Upper lobe of left lung (tissue), 6 donors: Measurements from ENCODE around the gene PACS2. TPM values are rescaled to one million over a fixed set of nuclear protein-coding genes. Genes with fewer than 3 reads are reported as not detected.

Experiments
- ATAC-seq, 2 donors: fragments of 200-7000 bp; cut with Tn5 transposase; one replicate each; pipeline ENCODE4 v1.9.1; 2022; ENCODE audit warnings: mild to moderate bottlenecking in 2 of 2, moderate library complexity in 2 of 2; ENCODE audit not compliant: low FRiP score in 2 of 2
- DNase-seq, 2 donors: peaks; one replicate each; pipeline ENCODE4 v3.0.0-alpha.2; 2019 to 2020
- H3K27ac ChIP-seq, 4 donors: fragments of 200-600 bp; sonication (generic); one replicate each; pipeline ENCODE4 v1.5.1; 2016 to 2019
- H3K27me3 ChIP-seq, 4 donors: fragments of 200-600 bp; sonication (generic); one replicate each; pipeline ENCODE4 v1.5.1; 2017 to 2019
- H3K36me3 ChIP-seq, 4 donors: fragments of 200-600 bp; sonication (generic); one replicate each; pipeline ENCODE4 v1.5.1; 2016 to 2019
- H3K4me1 ChIP-seq, 4 donors: fragments of 200-600 bp; sonication (generic); one replicate each; pipeline ENCODE4 v1.5.1; 2018 to 2019
- H3K4me3 ChIP-seq, 4 donors: fragments of 200-600 bp; sonication (generic); one replicate each; pipeline ENCODE4 v1.5.1; 2017 to 2019; ENCODE audit warnings: mild to moderate bottlenecking in 2 of 4, moderate library complexity in 1 of 4
- H3K9me3 ChIP-seq, 4 donors: fragments of 200-600 bp; sonication (generic); one replicate each; pipeline ENCODE4 v1.5.1; 2018 to 2019
- CTCF ChIP-seq, 6 experiments: fragments of 450-650 bp in 4 of 6; fragments of 200-600 bp in 2 of 6; sonication (generic) in 2 of 6; IDR thresholded peaks; one replicate each; pipeline ENCODE4 v1.5.1; 2016 to 2019; ENCODE audit warnings: antibody characterized with exemption in 6 of 6
- EP300 ChIP-seq, 4 donors: sonication (generic); formaldehyde crosslinking; IDR thresholded peaks; one replicate each; pipeline ENCODE4 v1.5.1; 2017; ENCODE audit warnings: antibody characterized with exemption in 4 of 4, control low read depth in 2 of 4
- POLR2A ChIP-seq, 4 donors: fragments of 450-650 bp; IDR thresholded peaks; one replicate each; pipeline ENCODE4 v1.5.1; 2016 to 2017; ENCODE audit warnings: antibody characterized with exemption in 4 of 4, mild to moderate bottlenecking in 2 of 4
- POLR2AphosphoS5 ChIP-seq, 2 donors: sonication (generic); formaldehyde crosslinking; IDR thresholded peaks; one replicate each; pipeline ENCODE4 v1.5.1; 2017; ENCODE audit warnings: antibody characterized with exemption in 2 of 2
- WGBS, 2 donors: methylation state at CpG; one replicate each; pipeline ENCODE4 v1.1.5; 2017 to 2018; 5-methylcytosine and 5-hydroxymethylcytosine counted together
- total RNA-seq, 6 donors: library from RNA; depleted of rRNA in 4 of 6; stranded (reverse); fragments of >200 nt in 4 of 6; gene quantifications; one replicate each; pipeline versions ENCODE4 v1.1.0 to v1.2.1, GENCODE V29; 2016 to 2021
- donor health status: DM: no; HTN: no; CAD: no; lungs with moderate emphysema.
- donor health status: DM: no; HTN: yes; CAD: no; lungs with severe emphysema.

The PACS2 gene
- total RNA-seq, 6 donors from 2014 or later, result 53.4 to 204 (median 86.5) TPM

DNA sequence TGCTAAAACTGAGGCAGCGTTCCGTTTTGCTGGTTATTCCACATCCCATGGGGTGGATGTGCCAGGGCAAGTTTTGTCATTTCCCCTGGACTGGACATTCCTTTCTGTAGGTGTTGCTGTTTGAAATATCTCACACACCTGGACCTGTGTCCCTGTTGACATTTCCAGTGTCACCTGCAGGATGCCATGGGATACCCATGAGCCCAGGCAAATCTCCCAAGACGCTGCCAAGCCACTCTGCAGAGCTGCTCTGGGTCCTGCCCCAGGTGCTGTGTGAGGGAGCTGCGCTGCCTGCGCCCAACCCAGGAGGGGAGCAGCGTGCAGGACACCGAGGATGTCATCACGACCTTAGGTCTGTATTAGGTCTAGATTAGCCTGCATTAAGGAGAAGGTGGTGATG, 5.2 kb upstream of the PACS2 start:
- H3K9me3 ChIP-seq, result no peaks in the 10 kb centered on the region
- H3K27ac ChIP-seq, result no peak overlapping the region
- DNase-seq, result no peak
- peaks cover 5 to 14% (median 8%) of the 10 kb centered on the region in 4 donors for H3K4me1 ChIP-seq
- no peaks in the 10 kb centered on the region for H3K27me3 ChIP-seq
- 92 to 95% methylated on average over 8 of the region's 8 CpGs for WGBS, 2 donors
- no peak overlapping the region for H3K4me3 ChIP-seq
- ATAC-seq, result no peak
- TF ChIP-seq POLR2A (IDR thresholded peaks at IDR 0.05) (no peak), CTCF (IDR thresholded peaks at IDR 0.05) (no peak), POLR2AphosphoS5 (IDR thresholded peaks at IDR 0.05) (no peak), EP300 (IDR thresholded peaks at IDR 0.05) (no peak)
- no peaks in the 10 kb centered on the region for H3K36me3 ChIP-seq

GRCh38 chr14:105311838-105312237, 2.7 kb upstream of the PACS2 start:
- H3K36me3 ChIP-seq, result no peaks in the 10 kb centered on the region
- DNase-seq (no peak), ATAC-seq (no peak)
- 87 to 89% methylated on average over 8 to 11 of the region's 12 CpGs for WGBS, 2 donors
- peaks cover 17 to 33% (median 26%) of the 10 kb centered on the region in 4 donors for H3K4me1 ChIP-seq
- H3K9me3 ChIP-seq, result no peaks in the 10 kb centered on the region
- no peak overlapping the region for H3K27ac ChIP-seq
- TF ChIP-seq CTCF (IDR thresholded peaks at IDR 0.05), result no peak
- TF ChIP-seq EP300 (IDR thresholded peaks at IDR 0.05), result no peak
- TF ChIP-seq POLR2AphosphoS5 (IDR thresholded peaks at IDR 0.05), result no peak
- no peak for TF ChIP-seq POLR2A (IDR thresholded peaks at IDR 0.05)
- H3K4me3 ChIP-seq, result no peak overlapping the region
- no peaks in the 10 kb centered on the region for H3K27me3 ChIP-seq

DNA sequence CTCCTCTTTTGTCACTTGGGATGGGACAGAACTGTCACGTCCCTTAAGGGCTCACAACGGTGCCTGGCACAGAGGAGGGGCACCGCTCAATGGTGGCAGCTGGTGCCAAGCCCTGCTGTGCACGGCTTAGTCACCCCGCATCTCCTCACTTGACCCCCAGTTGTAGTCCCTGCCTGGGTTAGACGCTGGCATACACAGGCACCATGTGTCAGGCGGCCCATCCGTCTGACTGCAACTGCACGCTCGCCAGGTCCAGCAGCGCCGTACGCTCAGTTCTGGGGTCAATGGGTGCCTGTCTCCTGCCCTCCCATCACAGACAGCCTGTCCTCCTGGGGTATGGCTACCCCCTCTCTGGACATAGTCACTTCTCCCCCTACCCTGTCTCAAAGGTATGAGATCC, 1.6 kb upstream of the PACS2 start:
- no peak for TF ChIP-seq POLR2A (IDR thresholded peaks at IDR 0.05)
- no peak for TF ChIP-seq POLR2AphosphoS5 (IDR thresholded peaks at IDR 0.05)
- DNase-seq, result no peak
- H3K27me3 ChIP-seq, result no peaks in the 10 kb centered on the region
- H3K27ac ChIP-seq, result peak overlapping the region in 2 of 4 donors; percentile 93 to 95
- no peaks in the 10 kb centered on the region for H3K36me3 ChIP-seq
- peaks cover 23 to 44% (median 37%) of the 10 kb centered on the region in 4 donors for H3K4me1 ChIP-seq
- no peak overlapping the region for H3K4me3 ChIP-seq
- ATAC-seq, result peak in 1 of 2 donors; percentile 16
- H3K9me3 ChIP-seq, result no peaks in the 10 kb centered on the region
- 69 to 98% methylated on average over 5 to 12 of the region's 13 CpGs for WGBS, 2 donors

DNA sequence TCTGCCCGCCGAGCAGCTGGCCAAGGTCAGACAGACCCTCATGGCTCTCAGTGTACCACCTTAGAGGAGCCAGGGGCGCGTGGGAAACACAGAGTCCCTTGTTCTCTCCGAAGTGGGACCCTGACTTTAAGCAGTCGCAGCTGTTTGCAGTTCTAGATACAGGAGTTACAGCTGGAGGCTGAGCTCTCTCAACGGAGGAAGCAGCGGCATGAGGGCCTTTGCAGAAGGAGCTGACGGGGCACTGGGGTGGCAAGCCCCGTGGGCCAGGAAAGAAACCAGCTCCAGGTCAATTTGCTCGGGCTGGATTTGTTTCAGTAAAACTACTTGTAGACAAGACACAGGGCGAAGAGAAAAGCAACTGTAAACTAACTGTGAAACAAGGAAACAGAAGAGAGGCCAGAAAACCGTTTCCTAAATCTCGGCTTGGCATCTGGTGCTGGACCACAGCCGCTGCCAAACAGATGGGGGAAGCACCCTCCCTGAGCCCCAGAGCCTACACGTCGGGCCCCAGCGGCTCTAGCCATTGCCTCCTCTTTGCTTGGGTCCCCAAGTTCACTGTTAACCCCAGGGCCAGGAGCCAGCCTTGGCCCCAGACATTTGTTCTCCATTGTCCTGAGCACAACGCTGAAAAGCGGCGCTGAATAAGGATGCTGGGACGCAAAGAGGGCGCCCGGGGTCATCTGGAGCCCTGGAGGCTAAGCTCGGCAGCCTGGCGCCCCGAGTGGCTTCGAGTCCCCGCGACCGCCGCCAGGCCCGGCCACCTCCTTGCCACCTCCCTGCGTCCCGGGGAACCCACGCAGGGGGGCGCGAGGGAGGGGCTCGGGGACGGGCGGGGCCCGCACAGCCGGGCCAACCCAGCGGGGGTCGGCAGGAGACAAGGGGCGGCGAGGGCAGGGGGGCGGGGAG, 914 bp upstream of the PACS2 start:
- Histone ChIP-seq H3K4me3 (peak overlapping the region; percentile 40 to 97 (median 86)), H3K36me3 (no peaks in the 10 kb centered on the region), H3K27me3 (no peaks in the 10 kb centered on the region), H3K4me1 (peaks cover 23 to 47% (median 37%) of the 10 kb centered on the region in 4 donors), H3K27ac (peak overlapping the region; percentile 87 to 95 (median 92)), H3K9me3 (no peaks in the 10 kb centered on the region)
- 27 to 28% methylated on average over 14 to 27 of the region's 48 CpGs for WGBS, 2 donors
- TF ChIP-seq EP300 (IDR thresholded peaks at IDR 0.05), result no peak
- TF ChIP-seq POLR2A (IDR thresholded peaks at IDR 0.05), result no peak
- no peak for TF ChIP-seq CTCF (IDR thresholded peaks at IDR 0.05)
- TF ChIP-seq POLR2AphosphoS5 (IDR thresholded peaks at IDR 0.05), result no peak
- DNase-seq (no peak), ATAC-seq (peak in 1 of 2 donors; percentile 39)

DNA sequence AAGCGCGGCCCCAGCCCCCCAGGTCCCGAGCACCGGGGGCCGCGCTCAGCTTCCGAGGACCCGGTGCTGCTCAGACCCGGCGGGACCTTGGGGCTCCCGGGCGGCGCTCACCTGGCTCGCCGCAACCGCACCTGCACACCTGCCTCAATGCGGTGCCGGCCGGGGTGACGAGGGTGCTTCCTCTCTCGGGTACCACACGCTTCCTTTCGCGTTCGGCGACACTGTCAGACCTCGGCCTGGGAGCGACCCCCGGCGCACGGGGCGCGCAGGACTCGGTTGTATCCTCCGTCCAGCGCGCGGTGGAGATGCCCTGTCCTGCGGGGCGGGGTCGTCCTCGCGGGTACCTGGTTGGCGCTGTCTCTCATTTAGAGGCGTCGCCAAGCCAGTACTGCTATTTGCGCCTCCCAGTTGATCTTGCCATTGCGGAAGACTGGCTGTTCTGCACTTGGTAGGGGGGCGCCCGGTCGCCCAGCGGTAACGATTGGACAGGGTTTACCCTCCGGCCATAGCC, 718 bp downstream of the PACS2 start:
- no peaks in the 10 kb centered on the region for H3K36me3 ChIP-seq
- no peak for TF ChIP-seq CTCF (IDR thresholded peaks at IDR 0.05)
- no peak for TF ChIP-seq EP300 (IDR thresholded peaks at IDR 0.05)
- TF ChIP-seq POLR2AphosphoS5 (IDR thresholded peaks at IDR 0.05), result no peak
- TF ChIP-seq POLR2A (IDR thresholded peaks at IDR 0.05), result no peak
- ATAC-seq (peak in 1 of 2 donors; percentile 18), DNase-seq (peak; percentile 64 to 90)
- WGBS, 2 donors, result 0 to 2% methylated on average over 6 to 21 of the region's 54 CpGs
- no peaks in the 10 kb centered on the region for H3K9me3 ChIP-seq
- H3K27ac ChIP-seq, result peak overlapping the region; percentile 44 to 88 (median 58)
- H3K4me3 ChIP-seq, result peak overlapping the region; percentile 88 to 99 (median 90)
- peaks cover 23 to 47% (median 37%) of the 10 kb centered on the region in 4 donors for H3K4me1 ChIP-seq
- no peaks in the 10 kb centered on the region for H3K27me3 ChIP-seq
